B cell (primary cell): ENCODE results near the gene HEPACAM. TPM values are rescaled to one million over a fixed set of nuclear protein-coding genes. Genes with fewer than 3 reads are reported as not detected.

Experiments used
- ATAC-seq: fragments of 200-7000 bp; cut with Tn5 transposase; one replicate; pipeline ENCODE4 v1.10.0; 2021; ENCODE audit warnings: low read depth, mild to moderate bottlenecking, moderate number of reproducible peaks, moderate library complexity
- CTCF ChIA-PET: fragments of 350-600 bp; sonication (Branson Sonifier 250); formaldehyde crosslinking; loops from one replicate; lab custom pipeline; 2021; ENCODE audit warnings: antibody characterized with exemption, inconsistent platforms; lab: Charles Lee
- POLR2A ChIA-PET: fragments of 350-600 bp; sonication (Branson Sonifier 250); formaldehyde crosslinking; loops from one replicate; lab custom pipeline; 2021; ENCODE audit warnings: antibody characterized with exemption; lab: Charles Lee
- DNase-seq: peaks from one replicate; pipeline ENCODE4 v3.0.0; 2013
- H2AFZ ChIP-seq: 2 replicates; pipeline ENCODE4 v1.6.1; 2012; ENCODE audit warnings: mild to moderate bottlenecking, low read depth, low read length; ENCODE audit not compliant: insufficient read depth, poor library complexity, severe bottlenecking
- H3K27ac ChIP-seq, 2 donors: 1 replicate in 1 of 2; 2 replicates in 1 of 2; pipeline ENCODE4 v1.5.1; 2012 to 2013; ENCODE audit warnings: low read length in 2 of 2, mild to moderate bottlenecking in 2 of 2, moderate library complexity in 1 of 2
- H3K27me3 ChIP-seq, 4 experiments: fragments of 200-600 bp in 1 of 4; sonication (generic) in 1 of 4; replicated peaks in 1 of 4; 1 replicate in 2 of 4; 2 replicates in 2 of 4; pipeline versions ENCODE4 v1.6.1 to v1.7.0; 2013 to 2016; ENCODE audit warnings: low read length in 3 of 4, mild to moderate bottlenecking in 2 of 4, mixed read lengths in 1 of 4, moderate library complexity in 1 of 4; ENCODE audit not compliant: insufficient read depth in 4 of 4, control insufficient read depth in 3 of 4; ENCODE audit errors: control extremely low read depth in 1 of 4
- H3K36me3 ChIP-seq, 2 experiments: replicated peaks in 1 of 2; 1 replicate in 1 of 2; 2 replicates in 1 of 2; pipeline versions ENCODE4 v1.6.1 to v1.7.1; 2013; ENCODE audit warnings: low read length in 1 of 2; ENCODE audit not compliant: insufficient read depth in 2 of 2, control insufficient read depth in 1 of 2; ENCODE audit errors: control extremely low read depth in 1 of 2, extremely low read depth in 1 of 2
- H3K4me1 ChIP-seq, 2 donors: fragments of 200-600 bp in 1 of 2; sonication (generic) in 1 of 2; 1 replicate in 1 of 2; 2 replicates in 1 of 2; pipeline versions ENCODE4 v1.5.1 to v1.6.1; 2013 to 2017; ENCODE audit warnings: low read length in 2 of 2; ENCODE audit not compliant: control insufficient read depth in 2 of 2, insufficient read depth in 2 of 2
- H3K4me2 ChIP-seq: replicated peaks from 2 replicates; pipeline ENCODE3; 2012; ENCODE audit warnings: mild to moderate bottlenecking, low read depth, low read length; ENCODE audit not compliant: poor library complexity, severe bottlenecking
- H3K4me3 ChIP-seq, 5 experiments: fragments of 200-600 bp in 1 of 5; sonication (generic) in 1 of 5; 1 replicate in 3 of 5; 2 replicates in 2 of 5; pipeline versions ENCODE4 v1.5.1 to v1.7.0; 2011 to 2016; ENCODE audit warnings: low read length in 4 of 5, mild to moderate bottlenecking in 4 of 5, low read depth in 2 of 5, control low read depth in 1 of 5, moderate library complexity in 1 of 5; ENCODE audit not compliant: insufficient read depth in 1 of 5; ENCODE audit errors: control extremely low read depth in 1 of 5, extremely low read depth in 1 of 5
- H3K79me2 ChIP-seq: fragments of 200-600 bp; sonication (generic); one replicate; pipeline ENCODE4 v1.6.0; 2016; ENCODE audit warnings: low read length; ENCODE audit not compliant: control insufficient read depth, insufficient read depth
- H3K9ac ChIP-seq: fragments of 200-600 bp; sonication (generic); 2 replicates; pipeline ENCODE4 v1.6.1; 2017; ENCODE audit warnings: mild to moderate bottlenecking, low read length, moderate library complexity
- H3K9me3 ChIP-seq, 3 donors: one replicate each; pipeline versions ENCODE4 v1.6.1 to v1.7.1; 2013; ENCODE audit warnings: low read length in 2 of 3; ENCODE audit not compliant: control insufficient read depth in 2 of 3, insufficient read depth in 1 of 3; ENCODE audit errors: control extremely low read depth in 1 of 3
- H4K20me1 ChIP-seq: 2 replicates; pipeline ENCODE4 v1.6.0; 2012; ENCODE audit warnings: mild to moderate bottlenecking, low read length; ENCODE audit not compliant: insufficient read depth, control insufficient read depth, poor library complexity, severe bottlenecking
- H3K27ac Mint-ChIP-seq: one replicate; pipeline ENCODE4 v1.8.0; 2021; ENCODE audit warnings: mixed read lengths
- H3K27me3 Mint-ChIP-seq: one replicate; pipeline ENCODE4 v1.8.0; 2021; ENCODE audit warnings: mixed read lengths
- H3K4me1 Mint-ChIP-seq: one replicate; pipeline ENCODE4 v1.8.0; 2021; ENCODE audit warnings: mixed read lengths
- H3K4me3 Mint-ChIP-seq: one replicate; pipeline ENCODE4 v1.8.0; 2021; ENCODE audit warnings: mixed read lengths
- H3K9me3 Mint-ChIP-seq: one replicate; pipeline ENCODE4 v1.8.0; 2022; ENCODE audit warnings: mixed read lengths; ENCODE audit not compliant: insufficient read depth
- EZH2 ChIP-seq: IDR thresholded peaks from 2 replicates; pipeline ENCODE4 v1.6.1; 2012; ENCODE audit warnings: borderline replicate concordance, low read depth, mild to moderate bottlenecking, moderate library complexity, low read length; ENCODE audit not compliant: insufficient read depth, poor library complexity, severe bottlenecking
- WGBS: methylation state at CpG from one replicate; pipeline ENCODE4 v1.1.5; 2013; ENCODE audit warnings: missing lambda C conversion rate; ENCODE audit not compliant: insufficient coverage; 5-methylcytosine and 5-hydroxymethylcytosine counted together
- intact Hi-C: fragments of 100-400 bp; cut with micrococcal nuclease; formaldehyde crosslinking; loops from one replicate; pipeline ENCODE4 v1.10.0; 2022
- polyA plus RNA-seq: library from polyadenylated mRNA; depleted of rRNA; stranded (reverse); fragments of >200 nt; gene quantifications from 2 replicates; pipeline ENCODE4 v1.2.3, GENCODE V29; 2012
- total RNA-seq, 2 donors: library from RNA; stranded (reverse); fragments of 120-200 nt in 1 of 2; gene quantifications; 1 replicate in 1 of 2; 2 replicates in 1 of 2; pipeline versions ENCODE4 v1.2.3 to v1.2.4, GENCODE V29; 2013 to 2022
- TF ChIP-seq, protein P1 (sequence below): fragments of 200-600 bp; IDR thresholded peaks from one replicate; pipeline ENCODE4 v1.8.0; 2022; ENCODE audit warnings: antibody characterized with exemption, mild to moderate bottlenecking

Gene HEPACAM
- total and polyA plus RNA-seq, 2 donors (not counting 1 experiment from before 2014, with no cell fraction given): not detected

DNA sequence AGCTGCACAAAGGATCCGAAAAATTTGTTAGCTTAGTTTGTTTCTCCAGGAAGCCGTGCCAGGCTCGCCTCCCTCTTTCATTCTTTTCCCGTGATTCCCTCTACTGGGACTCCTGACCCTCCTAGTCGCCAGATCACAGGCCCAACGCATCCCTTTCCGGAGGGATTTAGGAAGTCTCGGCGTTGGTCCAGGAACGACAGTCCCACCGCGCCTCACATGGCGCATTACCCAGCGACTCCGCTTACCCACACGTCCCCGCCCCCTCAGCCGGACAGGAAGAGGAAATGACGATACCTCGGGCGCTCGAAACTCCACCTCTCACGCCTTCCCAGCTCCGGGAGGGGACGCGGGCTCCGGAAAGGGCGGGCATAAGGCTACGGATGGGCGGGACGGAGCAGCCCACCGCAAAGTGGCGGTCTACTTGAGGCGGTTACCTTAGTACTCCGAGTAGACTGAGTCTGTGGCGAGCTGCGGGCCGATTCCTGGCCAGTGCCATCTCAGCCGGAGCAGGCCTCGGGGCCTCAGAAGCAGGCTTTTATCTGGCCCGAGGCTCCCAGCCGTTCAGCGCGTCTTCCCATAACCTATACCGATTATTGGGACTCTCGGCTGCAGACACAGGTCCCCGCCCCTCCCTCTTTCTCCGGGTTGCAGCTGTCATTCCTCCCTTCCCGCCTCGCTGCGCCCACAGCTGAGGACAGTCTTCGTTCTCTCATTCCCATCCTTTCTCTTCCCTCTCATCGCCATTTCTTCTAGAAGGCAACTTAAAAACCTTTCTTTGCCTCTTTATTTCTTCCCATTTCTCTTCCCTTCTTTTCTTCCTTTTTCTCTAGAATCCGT is 18.1 kb upstream of the HEPACAM start, which contains the start of gene CCDC15:
Gene CCDC15 (plus strand): TSS at position 450 of the 837 bp plus-strand sequence. CDS start 531 bp downstream, outside the sequence.
- Histone ChIP-seq H4K20me1 (no peaks in the 10 kb centered on the region), H3K79me2 (no peaks in the 10 kb centered on the region), H3K9me3 (peaks cover 2 to 4% (median 3%) of the 10 kb centered on the region in 3 donors), H3K9ac (peak within 1 kb of the TSS; percentile 85), H3K4me1 (peaks cover 11 to 15% of the 10 kb centered on the region in 2 donors), H3K4me3 (peak within 1 kb of the TSS; percentile 62 to 85 (median 81)), H3K36me3 (no peaks in the 10 kb centered on the region), H3K27ac (peak within 1 kb of the TSS; percentile 45 to 78), H3K4me2 (peak within 1 kb of the TSS; percentile 89), H3K27me3 (peaks cover 0 to 2% (median 0%) of the 10 kb centered on the region in 4 experiments), H2AFZ (peak within 1 kb of the TSS; percentile 99)
- Mint-ChIP-seq H3K27me3 (no peaks in the 10 kb centered on the region), H3K4me1 (no peaks in the 10 kb centered on the region), H3K27ac (no peak within 1 kb of the TSS), H3K4me3 (no peak within 1 kb of the TSS), H3K9me3 (peaks cover 3% of the 10 kb centered on the region)
- ATAC-seq: peak; percentile 99
- under 1% methylated on average over 53 of the region's 54 CpGs for WGBS
- POLR2A ChIA-PET: interaction anchor here (0.6 to 2.0 kb wide), 5 partner anchors 17 to 638 kb away, joined by 3 to 16 read pairs (median 3); partner anchors contain the start of genes STT3A, TBRG1 and TMEM218
- intact Hi-C loops: loop anchor here (1.0 to 5.0 kb wide), 8 partner anchors 77 to 948 kb away; partner anchors contain the start of genes DDX25, EI24, PUS3 and SLC37A2
- DNase-seq: peak; percentile 95
- CTCF ChIA-PET: interaction anchor here (0.6 to 1.7 kb wide), 9 partner anchors 78 to 1465 kb away, joined by 3 to 11 read pairs (median 3); partner anchors contain the start of gene SLC37A2
- TF ChIP-seq, protein P1, sequence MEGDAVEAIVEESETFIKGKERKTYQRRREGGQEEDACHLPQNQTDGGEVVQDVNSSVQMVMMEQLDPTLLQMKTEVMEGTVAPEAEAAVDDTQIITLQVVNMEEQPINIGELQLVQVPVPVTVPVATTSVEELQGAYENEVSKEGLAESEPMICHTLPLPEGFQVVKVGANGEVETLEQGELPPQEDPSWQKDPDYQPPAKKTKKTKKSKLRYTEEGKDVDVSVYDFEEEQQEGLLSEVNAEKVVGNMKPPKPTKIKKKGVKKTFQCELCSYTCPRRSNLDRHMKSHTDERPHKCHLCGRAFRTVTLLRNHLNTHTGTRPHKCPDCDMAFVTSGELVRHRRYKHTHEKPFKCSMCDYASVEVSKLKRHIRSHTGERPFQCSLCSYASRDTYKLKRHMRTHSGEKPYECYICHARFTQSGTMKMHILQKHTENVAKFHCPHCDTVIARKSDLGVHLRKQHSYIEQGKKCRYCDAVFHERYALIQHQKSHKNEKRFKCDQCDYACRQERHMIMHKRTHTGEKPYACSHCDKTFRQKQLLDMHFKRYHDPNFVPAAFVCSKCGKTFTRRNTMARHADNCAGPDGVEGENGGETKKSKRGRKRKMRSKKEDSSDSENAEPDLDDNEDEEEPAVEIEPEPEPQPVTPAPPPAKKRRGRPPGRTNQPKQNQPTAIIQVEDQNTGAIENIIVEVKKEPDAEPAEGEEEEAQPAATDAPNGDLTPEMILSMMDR: no peak
- no peak for TF ChIP-seq EZH2
